ENCODE data around the gene FASN. TPM values are rescaled to one million over a fixed set of nuclear protein-coding genes. Genes with fewer than 3 reads are reported as not detected.

FASN gene
- total and polyA plus RNA-seq, 8 donors: 18.0 to 550 (median 40.0) TPM

DNA sequence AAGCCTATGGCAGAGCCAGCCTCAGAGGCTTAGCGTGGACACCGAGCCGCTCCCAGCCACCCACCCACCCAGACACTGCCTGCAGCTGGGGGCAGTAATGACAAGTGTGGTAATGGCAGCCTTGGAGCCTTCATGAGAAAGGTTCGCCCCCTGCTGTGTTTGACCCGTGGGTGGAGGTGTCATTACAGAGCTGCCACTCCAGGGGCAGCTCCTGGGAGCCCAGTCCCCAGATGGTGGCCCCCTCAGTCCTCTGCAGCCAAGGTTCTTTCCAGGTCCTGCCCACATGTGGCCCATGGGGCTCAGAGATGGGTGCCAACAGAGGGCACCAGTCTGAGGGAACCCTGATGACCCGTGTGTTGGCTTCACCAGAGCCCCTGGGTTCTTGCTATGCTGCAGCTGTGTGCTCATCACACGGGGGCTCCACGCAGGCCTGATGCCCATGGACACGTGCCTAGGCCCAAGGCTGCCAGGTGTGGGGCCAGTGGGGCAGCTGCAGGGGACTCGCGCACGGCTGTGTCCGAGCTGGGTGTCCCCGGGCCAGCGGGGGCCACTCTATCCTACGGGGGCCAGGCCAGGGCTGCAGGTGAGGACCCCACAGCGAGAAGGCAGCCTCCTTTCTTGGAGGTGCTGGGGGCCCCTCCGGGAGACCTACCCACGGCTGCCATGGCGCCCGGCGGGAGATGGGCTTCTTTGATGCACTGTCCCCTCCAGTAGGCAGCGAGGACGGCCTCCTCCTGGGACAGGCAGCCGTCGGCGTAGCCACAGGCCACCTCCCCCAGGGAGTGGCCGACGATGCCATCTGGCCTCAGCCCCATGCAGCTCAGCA lies 8.1 kb downstream of the FASN start:
- no peak overlapping the region for H3K27ac ChIP-seq
- TF ChIP-seq, protein P1, sequence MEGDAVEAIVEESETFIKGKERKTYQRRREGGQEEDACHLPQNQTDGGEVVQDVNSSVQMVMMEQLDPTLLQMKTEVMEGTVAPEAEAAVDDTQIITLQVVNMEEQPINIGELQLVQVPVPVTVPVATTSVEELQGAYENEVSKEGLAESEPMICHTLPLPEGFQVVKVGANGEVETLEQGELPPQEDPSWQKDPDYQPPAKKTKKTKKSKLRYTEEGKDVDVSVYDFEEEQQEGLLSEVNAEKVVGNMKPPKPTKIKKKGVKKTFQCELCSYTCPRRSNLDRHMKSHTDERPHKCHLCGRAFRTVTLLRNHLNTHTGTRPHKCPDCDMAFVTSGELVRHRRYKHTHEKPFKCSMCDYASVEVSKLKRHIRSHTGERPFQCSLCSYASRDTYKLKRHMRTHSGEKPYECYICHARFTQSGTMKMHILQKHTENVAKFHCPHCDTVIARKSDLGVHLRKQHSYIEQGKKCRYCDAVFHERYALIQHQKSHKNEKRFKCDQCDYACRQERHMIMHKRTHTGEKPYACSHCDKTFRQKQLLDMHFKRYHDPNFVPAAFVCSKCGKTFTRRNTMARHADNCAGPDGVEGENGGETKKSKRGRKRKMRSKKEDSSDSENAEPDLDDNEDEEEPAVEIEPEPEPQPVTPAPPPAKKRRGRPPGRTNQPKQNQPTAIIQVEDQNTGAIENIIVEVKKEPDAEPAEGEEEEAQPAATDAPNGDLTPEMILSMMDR (IDR thresholded peaks at IDR 0.05): no peak
- intact Hi-C loops (cut with DNase I): no loop called here
- H3K9me3 ChIP-seq: no peaks in the 10 kb centered on the region
- ATAC-seq (no peak), DNase-seq (peak in 1 of 4 donors; percentile 67)
- no peak overlapping the region for H3K4me3 ChIP-seq
- no peaks in the 10 kb centered on the region for H3K27me3 ChIP-seq
- H3K4me1 ChIP-seq: no peaks in the 10 kb centered on the region
- H3K36me3 ChIP-seq: peaks cover 8 to 100% of the 10 kb centered on the region in 2 donors

DNA sequence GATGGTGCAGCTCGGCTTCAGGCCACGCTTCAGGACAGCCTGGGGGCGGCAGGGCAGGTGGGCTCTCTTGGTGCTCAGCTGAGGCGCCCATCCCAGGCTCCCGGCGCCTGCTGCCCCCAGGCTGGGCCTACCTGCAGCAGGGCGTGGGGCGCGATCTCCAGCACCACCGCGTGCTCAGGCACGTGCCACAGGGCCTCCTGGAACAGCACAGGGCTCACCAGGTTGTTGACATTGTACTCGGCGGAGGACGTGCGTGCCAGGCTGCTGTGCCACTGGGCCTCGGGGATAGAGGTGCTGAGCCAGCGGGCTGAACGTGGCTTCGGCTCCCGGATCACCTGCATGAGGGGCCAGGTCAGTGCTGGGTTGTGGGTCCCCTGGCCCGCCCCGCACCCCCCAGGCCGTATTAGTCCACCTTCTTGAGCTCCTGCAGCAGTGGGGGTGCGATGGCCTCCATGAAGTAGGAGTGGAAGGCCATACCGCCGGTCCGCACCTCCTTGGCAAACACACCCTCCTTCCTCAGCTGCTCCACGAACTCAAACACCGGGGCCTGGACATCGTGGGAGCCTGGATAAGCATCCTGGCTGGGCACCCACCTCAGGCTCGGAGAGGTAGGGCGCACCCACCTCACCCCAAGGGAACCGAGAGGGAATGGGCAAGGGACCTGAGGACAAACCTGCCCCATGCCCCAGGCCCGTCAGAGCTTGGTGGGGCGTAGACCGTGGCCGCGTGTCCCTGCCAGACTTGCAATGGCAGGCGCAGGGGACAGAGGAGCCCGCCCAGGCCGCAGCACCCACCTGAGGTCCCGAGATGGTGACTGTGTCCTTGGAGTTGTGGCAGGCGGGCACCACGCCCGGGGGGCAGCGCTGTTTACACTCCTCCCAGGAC lies 9.0 kb downstream of the FASN start:
- DNase-seq: peak in 1 of 4 donors; percentile 68
- Histone ChIP-seq H3K27me3 (no peaks in the 10 kb centered on the region), H3K4me3 (no peak overlapping the region), H3K36me3 (peaks cover 8 to 100% of the 10 kb centered on the region in 2 donors), H3K27ac (no peak overlapping the region), H3K9me3 (no peaks in the 10 kb centered on the region), H3K4me1 (no peaks in the 10 kb centered on the region)
- TF ChIP-seq, protein P1 (IDR thresholded peaks at IDR 0.05): no peak
- ATAC-seq: no peak
- intact Hi-C loops (cut with DNase I): no loop called here

DNA sequence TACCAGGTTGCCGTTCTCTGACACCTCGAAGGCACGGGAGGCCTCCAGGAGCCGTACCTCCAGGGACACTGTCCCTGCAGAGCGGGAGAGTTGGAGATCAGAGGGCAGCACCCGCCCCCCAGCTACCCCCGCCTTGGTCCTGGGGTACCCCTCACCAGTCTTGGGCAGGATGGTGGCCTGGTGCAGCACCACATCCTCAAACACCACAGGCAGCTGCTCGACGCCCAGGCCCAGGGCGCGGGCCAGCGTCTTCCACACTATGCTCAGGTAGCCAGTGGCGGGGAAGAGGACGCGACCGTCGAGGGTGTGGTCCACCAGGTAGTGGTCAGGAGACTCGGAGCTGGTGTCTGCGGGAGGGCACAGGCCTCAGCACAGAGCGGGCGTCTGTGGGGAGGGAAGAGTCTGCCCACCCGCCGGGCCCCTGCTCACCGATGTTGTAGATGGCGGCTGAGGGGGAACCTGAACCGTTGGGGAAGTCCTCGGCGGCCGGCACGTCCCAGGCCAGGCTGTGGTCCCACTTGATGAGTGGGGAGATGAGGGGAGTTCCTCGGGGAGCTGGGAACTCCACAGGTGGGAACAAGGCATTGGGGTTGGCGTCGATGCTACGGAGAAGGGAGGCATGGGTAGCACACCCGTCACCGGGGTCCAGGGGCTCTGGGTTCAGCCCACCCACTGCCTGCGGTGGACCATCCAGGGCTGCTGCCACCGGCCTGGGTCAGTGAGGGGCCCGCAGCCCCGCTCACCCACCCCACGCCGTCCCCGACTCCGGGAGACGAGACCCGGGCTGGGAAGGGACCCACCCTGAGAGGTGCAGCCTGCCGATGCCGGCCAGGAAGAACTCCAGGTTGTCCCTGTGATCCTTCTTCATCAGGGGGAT lies 9.8 kb downstream of the FASN start:
- intact Hi-C loops (cut with DNase I): no loop called here
- Histone ChIP-seq H3K9me3 (no peaks in the 10 kb centered on the region), H3K36me3 (peaks cover 5 to 100% of the 10 kb centered on the region in 2 donors), H3K27me3 (no peaks in the 10 kb centered on the region), H3K4me3 (no peak overlapping the region), H3K27ac (no peak overlapping the region), H3K4me1 (no peaks in the 10 kb centered on the region)
- ATAC-seq (no peak), DNase-seq (peak in 1 of 4 donors; percentile 70)
- TF ChIP-seq, protein P1 (IDR thresholded peaks at IDR 0.05): no peak

DNA sequence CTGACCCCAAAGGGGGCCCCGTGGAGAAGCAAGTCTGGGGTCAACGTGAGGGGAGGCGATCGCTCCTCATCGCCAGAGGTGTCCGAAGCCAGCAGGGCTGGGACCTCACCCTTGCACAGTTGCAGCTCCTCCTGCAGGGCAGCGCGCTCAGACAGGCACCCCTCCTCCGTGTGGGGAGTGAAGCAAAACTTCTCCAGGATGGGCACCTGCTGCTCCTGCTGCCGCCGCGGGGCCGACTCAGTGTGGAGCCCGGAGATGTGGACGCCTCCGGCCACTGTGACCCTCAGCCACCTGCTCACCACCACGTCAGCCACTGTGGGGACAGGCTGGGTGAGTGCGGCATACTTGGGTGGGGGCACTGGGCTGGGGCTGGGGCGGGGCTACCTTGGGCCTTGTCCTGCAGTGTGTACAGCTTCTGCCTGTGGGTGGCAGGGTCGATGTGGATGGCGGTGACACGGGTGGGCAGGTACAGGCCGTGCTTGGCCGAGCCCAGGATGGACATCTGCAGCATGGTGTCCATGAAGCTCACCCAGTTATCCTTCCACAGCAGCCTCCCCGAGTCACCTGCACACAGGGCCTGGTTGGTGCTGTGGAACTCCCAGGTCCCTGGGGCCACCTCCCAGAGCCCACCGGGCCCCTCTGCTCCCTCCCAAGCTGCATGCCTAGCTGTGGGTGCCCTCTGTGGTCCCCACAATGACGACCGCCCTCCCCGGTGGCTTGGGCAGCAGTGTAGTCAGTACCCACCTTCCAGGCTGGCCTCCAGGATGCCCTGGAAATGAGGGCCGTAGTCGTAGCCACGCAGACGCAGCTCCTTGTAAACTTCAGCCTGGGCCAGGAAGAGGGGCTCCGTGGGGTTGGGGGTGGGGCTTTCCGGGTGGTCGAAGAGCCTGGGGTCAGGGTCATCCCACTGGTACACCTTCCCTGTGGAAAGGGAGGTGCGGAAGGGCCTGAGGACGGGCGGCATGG lies 10.8 kb downstream of the FASN start:
- intact Hi-C loops (cut with DNase I): no loop called here
- peak in 1 of 4 donors; percentile 77 for DNase-seq
- TF ChIP-seq, protein P1 (IDR thresholded peaks at IDR 0.05): no peak
- peaks cover 0 to 100% of the 10 kb centered on the region in 2 donors for H3K36me3 ChIP-seq
- no peak overlapping the region for H3K4me3 ChIP-seq
- ATAC-seq: no peak
- H3K4me1 ChIP-seq: no peaks in the 10 kb centered on the region
- no peaks in the 10 kb centered on the region for H3K27me3 ChIP-seq
- no peaks in the 10 kb centered on the region for H3K9me3 ChIP-seq
- no peak overlapping the region for H3K27ac ChIP-seq

Data from left lung (tissue), 10 donors.